Testis (tissue), 3 donors: ENCODE data around the gene RXYLT1. TPM values are rescaled to one million over a fixed set of nuclear protein-coding genes. Genes with fewer than 3 reads are reported as not detected.

ENCODE experiments used
- DNase-seq: peaks from one replicate; pipeline ENCODE4 v3.0.0-alpha.2; 2019
- H3K27ac ChIP-seq, 2 donors: fragments of 200-600 bp; sonication (generic); one replicate each; pipeline ENCODE4 v1.5.1; 2019
- H3K27me3 ChIP-seq: fragments of 200-600 bp; sonication (generic); one replicate; pipeline ENCODE4 v1.5.1; 2019
- H3K36me3 ChIP-seq: fragments of 200-600 bp; sonication (generic); one replicate; pipeline ENCODE4 v1.5.1; 2017; ENCODE audit warnings: low read depth; ENCODE audit errors: missing control alignments
- H3K4me1 ChIP-seq: fragments of 200-600 bp; sonication (generic); one replicate; pipeline ENCODE4 v1.5.1; 2019
- H3K4me3 ChIP-seq, 2 donors: fragments of 200-600 bp; sonication (generic); one replicate each; pipeline ENCODE4 v1.5.1; 2017 to 2019
- H3K9me3 ChIP-seq: fragments of 200-600 bp; sonication (generic); one replicate; pipeline ENCODE4 v1.5.1; 2017
- POLR2A ChIP-seq: fragments of 450-650 bp; IDR thresholded peaks from one replicate; pipeline ENCODE4 v1.6.1; 2017; ENCODE audit warnings: antibody characterized with exemption, mild to moderate bottlenecking, moderate library complexity
- WGBS, 2 donors: methylation state at CpG; one replicate each; pipeline ENCODE4 v1.1.5; 2018; 5-methylcytosine and 5-hydroxymethylcytosine counted together
- intact Hi-C: fragments of 100-400 bp; cut with DNase I; formaldehyde crosslinking; loops from one replicate; pipeline ENCODE4 v1.15.1; 2023; ENCODE audit warnings: low total_unique reads
- polyA plus RNA-seq: library from polyadenylated mRNA; stranded (reverse); fragments of 350-450 nt; fragmentation: Illumina TruSeq; extraction: RNeasy Lipid Tissue Mini Kit (QIAGEN cat#74804); gene quantifications from one replicate; pipeline ENCODE4 v1.2.3, GENCODE V29; 2014; ENCODE audit warnings: low read depth, low replicate concordance; ENCODE audit not compliant: insufficient read depth
- total RNA-seq, 2 donors: library from RNA; depleted of rRNA; stranded (reverse); fragments of >200 nt; gene quantifications; one replicate each; pipeline ENCODE4 v1.2.3, GENCODE V29; 2016
- TF ChIP-seq, protein P1 (sequence below), 3 experiments: fragments of 450-650 bp in 2 of 3; fragments of 200-600 bp in 1 of 3; sonication (generic) in 1 of 3; IDR thresholded peaks; one replicate each; pipeline ENCODE4 v1.5.1; 2016 to 2019; ENCODE audit warnings: antibody characterized with exemption in 3 of 3, mild to moderate bottlenecking in 2 of 3, moderate library complexity in 1 of 3

RXYLT1 gene
- total and polyA plus RNA-seq, 3 donors from 2014 or later: 28.2 to 33.5 (median 29.2) TPM

GRCh38 chr12:63846238-63846967, 66.7 kb downstream of the RXYLT1 start:
- H3K9me3 ChIP-seq: no peaks in the 10 kb centered on the region
- no peak overlapping the region for H3K4me3 ChIP-seq
- no peak for TF ChIP-seq POLR2A
- TF ChIP-seq, protein P1, sequence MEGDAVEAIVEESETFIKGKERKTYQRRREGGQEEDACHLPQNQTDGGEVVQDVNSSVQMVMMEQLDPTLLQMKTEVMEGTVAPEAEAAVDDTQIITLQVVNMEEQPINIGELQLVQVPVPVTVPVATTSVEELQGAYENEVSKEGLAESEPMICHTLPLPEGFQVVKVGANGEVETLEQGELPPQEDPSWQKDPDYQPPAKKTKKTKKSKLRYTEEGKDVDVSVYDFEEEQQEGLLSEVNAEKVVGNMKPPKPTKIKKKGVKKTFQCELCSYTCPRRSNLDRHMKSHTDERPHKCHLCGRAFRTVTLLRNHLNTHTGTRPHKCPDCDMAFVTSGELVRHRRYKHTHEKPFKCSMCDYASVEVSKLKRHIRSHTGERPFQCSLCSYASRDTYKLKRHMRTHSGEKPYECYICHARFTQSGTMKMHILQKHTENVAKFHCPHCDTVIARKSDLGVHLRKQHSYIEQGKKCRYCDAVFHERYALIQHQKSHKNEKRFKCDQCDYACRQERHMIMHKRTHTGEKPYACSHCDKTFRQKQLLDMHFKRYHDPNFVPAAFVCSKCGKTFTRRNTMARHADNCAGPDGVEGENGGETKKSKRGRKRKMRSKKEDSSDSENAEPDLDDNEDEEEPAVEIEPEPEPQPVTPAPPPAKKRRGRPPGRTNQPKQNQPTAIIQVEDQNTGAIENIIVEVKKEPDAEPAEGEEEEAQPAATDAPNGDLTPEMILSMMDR (IDR thresholded peaks at IDR 0.05): no peak
- intact Hi-C loops: loop anchor here (10.0 kb wide), 1 partner anchor 338 kb away; no protein-coding TSS in a partner anchor
- H3K27me3 ChIP-seq: no peaks in the 10 kb centered on the region
- peaks cover 4% of the 10 kb centered on the region for H3K4me1 ChIP-seq
- DNase-seq: no peak
- no peak overlapping the region for H3K27ac ChIP-seq
- H3K36me3 ChIP-seq: no peaks in the 10 kb centered on the region
- WGBS, 2 donors: 76 to 80% methylated on average over 6 of the region's 6 CpGs

- WGBS, 2 donors: 68 to 72% methylated on average over 4 of the region's 4 CpGs
- H3K36me3 ChIP-seq: no peaks in the 10 kb centered on the region
- intact Hi-C loops: loop anchor here (10.0 kb wide), 1 partner anchor 336 kb away; no protein-coding TSS in a partner anchor
- H3K4me1 ChIP-seq: peaks cover 4% of the 10 kb centered on the region
- no peaks in the 10 kb centered on the region for H3K27me3 ChIP-seq
- H3K4me3 ChIP-seq: no peak overlapping the region
- H3K27ac ChIP-seq: no peak overlapping the region
- TF ChIP-seq, protein P1 (IDR thresholded peaks at IDR 0.05): no peak
- TF ChIP-seq POLR2A: no peak
- H3K9me3 ChIP-seq: no peaks in the 10 kb centered on the region
- DNase-seq: peak; percentile 39
These were observed 68.7 kb downstream of the RXYLT1 start for GRCh38 chr12:63848450-63848849.

DNA sequence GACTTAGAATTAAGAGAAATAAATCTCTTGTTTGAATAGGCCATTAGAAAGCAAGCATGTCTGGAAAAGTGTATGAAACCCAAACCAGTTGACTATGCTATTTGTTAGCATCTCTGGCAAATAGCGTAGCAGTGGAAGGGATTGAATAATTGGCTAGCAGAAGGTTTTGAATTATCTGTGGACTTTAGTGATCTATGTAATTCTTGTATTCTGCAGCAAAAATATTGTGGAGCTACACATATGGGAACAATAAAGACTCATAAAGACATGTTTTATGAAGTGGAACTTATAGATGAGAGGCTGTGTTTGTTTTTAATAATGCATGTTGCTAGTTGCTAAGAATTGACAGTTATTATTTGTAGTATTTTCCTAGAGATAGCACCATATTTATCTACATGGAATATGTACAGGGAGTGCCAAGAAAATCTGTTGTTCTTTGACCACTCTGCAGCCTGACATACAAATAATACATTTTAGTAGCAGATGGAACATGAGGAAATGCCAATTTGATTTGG, 69.5 kb downstream of the RXYLT1 start:
- DNase-seq: no peak
- peaks cover 4% of the 10 kb centered on the region for H3K4me1 ChIP-seq
- no peaks in the 10 kb centered on the region for H3K36me3 ChIP-seq
- no peak overlapping the region for H3K4me3 ChIP-seq
- no peaks in the 10 kb centered on the region for H3K27me3 ChIP-seq
- WGBS, 2 donors: 91 to 96% methylated on average over 1 of the region's 1 CpG
- no peak for TF ChIP-seq POLR2A
- TF ChIP-seq, protein P1 (IDR thresholded peaks at IDR 0.05): no peak
- H3K27ac ChIP-seq: no peak overlapping the region
- H3K9me3 ChIP-seq: no peaks in the 10 kb centered on the region
- intact Hi-C loops: loop anchor here (10.0 kb wide), 1 partner anchor 336 kb away; no protein-coding TSS in a partner anchor

- no peak for TF ChIP-seq POLR2A
- TF ChIP-seq, protein P1 (IDR thresholded peaks at IDR 0.05): no peak
- Histone ChIP-seq H3K36me3 (no peaks in the 10 kb centered on the region), H3K27me3 (no peaks in the 10 kb centered on the region), H3K4me3 (no peak overlapping the region), H3K4me1 (peaks cover 4% of the 10 kb centered on the region), H3K27ac (no peak overlapping the region), H3K9me3 (no peaks in the 10 kb centered on the region)
- DNase-seq: no peak
- 78 to 81% methylated on average over 4 of the region's 4 CpGs for WGBS, 2 donors
- intact Hi-C loops: loop anchor here (10.0 kb wide), 1 partner anchor 335 kb away; no protein-coding TSS in a partner anchor
These were observed 69.9 kb downstream of the RXYLT1 start for GRCh38 chr12:63849641-63850040.
